A549 (cell line): ENCODE data around the gene GRIK2.

ENCODE experiments used
- CEBPB ChIP-seq, 2 experiments: fragments of >200 bp in 1 of 2; sonication (Bioruptor Twin) in 1 of 2; formaldehyde crosslinking in 1 of 2; IDR thresholded peaks; 2 replicates each; pipeline ENCODE4 v1.6.1; 2012 to 2016
- CHD2 ChIP-seq: fragments of 150-350 bp; IDR thresholded peaks from 2 replicates; pipeline ENCODE4 v1.6.1; 2014; ENCODE audit warnings: low read length; ENCODE audit not compliant: partially characterized antibody
- FOSL2 ChIP-seq, 2 experiments: fragments of 450-650 bp in 1 of 2; fragments of >200 bp in 1 of 2; sonication (Bioruptor Twin) in 1 of 2; formaldehyde crosslinking; IDR thresholded peaks; 2 replicates each; pipeline versions ENCODE4 v1.5.0 to v1.6.1; 2016 to 2020; ENCODE audit warnings: mild to moderate bottlenecking in 1 of 2, moderate library complexity in 1 of 2
- HDAC2 ChIP-seq: fragments of 200-600 bp; sonication (generic); IDR thresholded peaks from 2 replicates; pipeline ENCODE4 v1.6.1; 2016
- HOXB5 ChIP-seq: fragments of 250-450 bp; sonication (Bioruptor Pico); IDR thresholded peaks from 2 replicates; pipeline ENCODE4 v1.5.0; 2020; ENCODE audit warnings: mild to moderate bottlenecking, moderate library complexity
- JUN ChIP-seq, 2 experiments: fragments of >200 bp; sonication (Bioruptor Twin); formaldehyde crosslinking; IDR thresholded peaks; 2 replicates in 1 of 2; 3 replicates in 1 of 2; pipeline ENCODE4 v1.6.1; 2016 to 2017
- JUNB ChIP-seq: fragments of >200 bp; sonication (Bioruptor Twin); formaldehyde crosslinking; IDR thresholded peaks from 2 replicates; pipeline ENCODE4 v1.6.1; 2016
- MYC ChIP-seq: IDR thresholded peaks from 2 replicates; pipeline ENCODE4 v1.6.1; 2012; ENCODE audit warnings: mild to moderate bottlenecking, inconsistent platforms, low read length, improper control_type of control experiment, borderline replicate concordance
- NR3C1 ChIP-seq: fragments of >200 bp; sonication (Bioruptor Twin); formaldehyde crosslinking; IDR thresholded peaks from 3 replicates; pipeline ENCODE4 v1.6.1; 2017
- POLR2A ChIP-seq: IDR thresholded peaks from 2 replicates; pipeline ENCODE4 v1.6.1; 2012; ENCODE audit warnings: mild to moderate bottlenecking, low read length
- ZFP36 ChIP-seq: fragments of 450-650 bp; IDR thresholded peaks from 2 replicates; pipeline ENCODE4 v1.6.1; 2014; ENCODE audit warnings: borderline replicate concordance; ENCODE audit not compliant: partially characterized antibody
- TF ChIP-seq, protein P1 (sequence below): fragments of >200 bp; sonication (Bioruptor Twin); formaldehyde crosslinking; IDR thresholded peaks from 3 replicates; pipeline ENCODE4 v1.5.1; 2016
- TF ChIP-seq, protein P2 (sequence below): IDR thresholded peaks from 2 replicates; pipeline ENCODE4 v1.6.1; 2012
- TF ChIP-seq, protein P3 (sequence below): fragments of >200 bp; sonication (Bioruptor Twin); formaldehyde crosslinking; IDR thresholded peaks from 3 replicates; pipeline ENCODE4 v1.6.1; 2016

DNA sequence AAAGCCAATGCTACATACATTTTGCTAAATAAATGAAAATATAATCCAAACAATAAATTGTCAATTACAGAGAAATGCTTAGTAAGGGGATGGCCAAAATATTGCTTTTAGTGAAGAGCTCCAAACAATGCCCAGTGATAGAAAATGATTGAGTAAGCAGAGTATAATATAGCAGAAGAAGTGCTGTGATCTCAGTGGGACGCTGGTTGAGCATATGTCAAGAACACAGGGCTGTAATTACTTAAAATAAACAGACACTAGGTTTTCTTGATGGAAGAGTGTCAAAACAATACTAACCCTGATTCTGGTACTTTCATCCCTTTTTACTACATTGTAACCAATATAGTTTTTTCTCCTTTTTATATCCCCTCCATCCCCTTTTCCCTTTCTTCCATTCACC is 150.3 kb downstream of the GRIK2 start:
- no peak for TF ChIP-seq MYC
- no peak for TF ChIP-seq ZFP36
- no peak for TF ChIP-seq POLR2A
- no peak for TF ChIP-seq JUN (IDR thresholded peaks at IDR 0.05)
- TF ChIP-seq HOXB5, result no peak
- TF ChIP-seq, protein P1, sequence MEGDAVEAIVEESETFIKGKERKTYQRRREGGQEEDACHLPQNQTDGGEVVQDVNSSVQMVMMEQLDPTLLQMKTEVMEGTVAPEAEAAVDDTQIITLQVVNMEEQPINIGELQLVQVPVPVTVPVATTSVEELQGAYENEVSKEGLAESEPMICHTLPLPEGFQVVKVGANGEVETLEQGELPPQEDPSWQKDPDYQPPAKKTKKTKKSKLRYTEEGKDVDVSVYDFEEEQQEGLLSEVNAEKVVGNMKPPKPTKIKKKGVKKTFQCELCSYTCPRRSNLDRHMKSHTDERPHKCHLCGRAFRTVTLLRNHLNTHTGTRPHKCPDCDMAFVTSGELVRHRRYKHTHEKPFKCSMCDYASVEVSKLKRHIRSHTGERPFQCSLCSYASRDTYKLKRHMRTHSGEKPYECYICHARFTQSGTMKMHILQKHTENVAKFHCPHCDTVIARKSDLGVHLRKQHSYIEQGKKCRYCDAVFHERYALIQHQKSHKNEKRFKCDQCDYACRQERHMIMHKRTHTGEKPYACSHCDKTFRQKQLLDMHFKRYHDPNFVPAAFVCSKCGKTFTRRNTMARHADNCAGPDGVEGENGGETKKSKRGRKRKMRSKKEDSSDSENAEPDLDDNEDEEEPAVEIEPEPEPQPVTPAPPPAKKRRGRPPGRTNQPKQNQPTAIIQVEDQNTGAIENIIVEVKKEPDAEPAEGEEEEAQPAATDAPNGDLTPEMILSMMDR, result no peak
- TF ChIP-seq, protein P2, sequence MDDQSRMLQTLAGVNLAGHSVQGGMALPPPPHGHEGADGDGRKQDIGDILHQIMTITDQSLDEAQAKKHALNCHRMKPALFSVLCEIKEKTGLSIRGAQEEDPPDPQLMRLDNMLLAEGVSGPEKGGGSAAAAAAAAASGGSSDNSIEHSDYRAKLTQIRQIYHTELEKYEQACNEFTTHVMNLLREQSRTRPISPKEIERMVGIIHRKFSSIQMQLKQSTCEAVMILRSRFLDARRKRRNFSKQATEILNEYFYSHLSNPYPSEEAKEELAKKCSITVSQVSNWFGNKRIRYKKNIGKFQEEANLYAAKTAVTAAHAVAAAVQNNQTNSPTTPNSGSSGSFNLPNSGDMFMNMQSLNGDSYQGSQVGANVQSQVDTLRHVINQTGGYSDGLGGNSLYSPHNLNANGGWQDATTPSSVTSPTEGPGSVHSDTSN, result no peak
- TF ChIP-seq, protein P3, sequence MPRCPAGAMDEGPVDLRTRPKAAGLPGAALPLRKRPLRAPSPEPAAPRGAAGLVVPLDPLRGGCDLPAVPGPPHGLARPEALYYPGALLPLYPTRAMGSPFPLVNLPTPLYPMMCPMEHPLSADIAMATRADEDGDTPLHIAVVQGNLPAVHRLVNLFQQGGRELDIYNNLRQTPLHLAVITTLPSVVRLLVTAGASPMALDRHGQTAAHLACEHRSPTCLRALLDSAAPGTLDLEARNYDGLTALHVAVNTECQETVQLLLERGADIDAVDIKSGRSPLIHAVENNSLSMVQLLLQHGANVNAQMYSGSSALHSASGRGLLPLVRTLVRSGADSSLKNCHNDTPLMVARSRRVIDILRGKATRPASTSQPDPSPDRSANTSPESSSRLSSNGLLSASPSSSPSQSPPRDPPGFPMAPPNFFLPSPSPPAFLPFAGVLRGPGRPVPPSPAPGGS, result no peak
- TF ChIP-seq NR3C1, result no peak
- TF ChIP-seq HDAC2, result no peak
- TF ChIP-seq CEBPB (IDR thresholded peaks at IDR 0.05), result no peak
- TF ChIP-seq FOSL2 (IDR thresholded peaks at IDR 0.05), result no peak
- TF ChIP-seq FOSL2 (CRISPR knock-in tag; IDR thresholded peaks at IDR 0.05), result no peak
- TF ChIP-seq JUNB, result no peak
- TF ChIP-seq CHD2, result no peak
